Measurements from ENCODE around the gene VPS35L.

Gene VPS35L

GRCh38 chr16:19607616-19608280 lies 52.2 kb downstream of the VPS35L start:
- DNase-seq (ENCODE audit: low read depth, low spot score) = no peak
- no peak overlapping the region for H3K9ac ChIP-seq (ENCODE audit: insufficient read length, low read depth)

DNA sequence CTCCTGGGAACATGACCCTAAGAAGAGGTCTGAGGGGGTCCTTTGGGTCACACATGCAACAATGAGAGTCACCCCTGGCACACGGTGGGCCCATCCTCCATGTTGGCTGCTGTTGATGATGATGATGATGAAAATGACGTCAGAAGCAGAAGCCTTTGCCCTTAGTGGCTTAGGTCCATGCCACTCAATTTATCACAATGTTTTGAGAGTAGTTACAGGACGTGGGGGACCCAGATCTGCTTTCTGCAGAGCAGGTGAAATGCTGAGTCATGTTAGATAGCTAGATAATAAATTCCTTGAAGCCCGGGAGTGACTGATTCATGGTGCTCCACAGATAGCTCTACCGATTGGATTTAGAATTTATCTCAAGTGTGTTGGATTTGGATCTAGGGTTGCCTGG lies 53.9 kb downstream of the VPS35L start:
- no peak for DNase-seq (ENCODE audit: low read depth, low spot score)
- Histone ChIP-seq H3K9me3 (ENCODE audit: insufficient read depth, low read length) (peaks cover 13% of the 10 kb centered on the region), H3K27me3 (ENCODE audit: insufficient read depth, insufficient read length) (no peaks in the 10 kb centered on the region), H3K4me1 (ENCODE audit: insufficient read depth, insufficient read length) (peaks cover 4% of the 10 kb centered on the region), H3K4me3 (ENCODE audit: insufficient read length, low read depth) (no peak overlapping the region), H3K9ac (ENCODE audit: insufficient read length, low read depth) (no peak overlapping the region), H3K36me3 (ENCODE audit: insufficient read depth, insufficient read length, low read length) (peaks cover 41% of the 10 kb centered on the region)
- no peak for TF ChIP-seq YY1 (IDR thresholded peaks at IDR 0.05; ENCODE audit: insufficient read depth, insufficient read length)
- TF ChIP-seq ZNF274 (IDR thresholded peaks at IDR 0.05; ENCODE audit: low read depth, low read length) = no peak
- TF ChIP-seq SUZ12 (IDR thresholded peaks at IDR 0.05; ENCODE audit: extremely low read depth, insufficient read depth, insufficient read length) = no peak

More at GRCh38 chr16:19607616-19608280, 52.2 kb downstream of the VPS35L start:
- Histone ChIP-seq H3K9me3 (ENCODE audit: insufficient read depth, low read length) (peaks cover 13% of the 10 kb centered on the region), H3K4me3 (ENCODE audit: insufficient read length, low read depth) (no peak overlapping the region), H3K36me3 (ENCODE audit: insufficient read depth, insufficient read length, low read length) (peaks cover 44% of the 10 kb centered on the region), H3K4me1 (ENCODE audit: insufficient read depth, insufficient read length) (peaks cover 4% of the 10 kb centered on the region), H3K27me3 (ENCODE audit: insufficient read depth, insufficient read length) (no peaks in the 10 kb centered on the region)
- TF ChIP-seq SUZ12 (IDR thresholded peaks at IDR 0.05; ENCODE audit: extremely low read depth, insufficient read depth, insufficient read length) = no peak
- no peak for TF ChIP-seq ZNF274 (IDR thresholded peaks at IDR 0.05; ENCODE audit: low read depth, low read length)
- no peak for TF ChIP-seq YY1 (IDR thresholded peaks at IDR 0.05; ENCODE audit: insufficient read depth, insufficient read length)

DNA sequence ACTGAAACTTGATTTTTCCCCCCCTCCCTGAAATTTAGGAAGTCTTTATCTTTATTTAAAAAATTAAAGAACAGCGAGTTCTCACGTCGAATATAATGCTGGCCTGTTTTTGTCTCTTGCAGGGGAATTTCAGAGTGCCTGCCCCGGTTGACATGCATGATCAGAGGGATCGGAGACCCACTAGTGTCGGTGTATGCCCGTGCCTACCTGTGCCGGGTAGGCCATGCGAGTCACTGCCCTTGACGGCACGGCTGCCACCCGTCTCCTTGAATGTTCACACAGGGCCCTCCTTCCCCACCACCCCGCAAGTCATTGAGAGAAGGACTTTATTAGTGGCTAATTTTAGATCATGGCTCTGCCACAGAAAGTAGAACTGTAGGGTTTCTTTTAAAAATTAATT lies 54.7 kb downstream of the VPS35L start:
- Histone ChIP-seq H3K4me3 (ENCODE audit: insufficient read length, low read depth) (no peak overlapping the region), H3K27me3 (ENCODE audit: insufficient read depth, insufficient read length) (no peaks in the 10 kb centered on the region), H3K9me3 (ENCODE audit: insufficient read depth, low read length) (peaks cover 11% of the 10 kb centered on the region), H3K9ac (ENCODE audit: insufficient read length, low read depth) (no peak overlapping the region), H3K4me1 (ENCODE audit: insufficient read depth, insufficient read length) (peaks cover 4% of the 10 kb centered on the region), H3K36me3 (ENCODE audit: insufficient read depth, insufficient read length, low read length) (peaks cover 42% of the 10 kb centered on the region)
- DNase-seq (ENCODE audit: low read depth, low spot score) = no peak
- TF ChIP-seq SUZ12 (IDR thresholded peaks at IDR 0.05; ENCODE audit: extremely low read depth, insufficient read depth, insufficient read length) = no peak
- no peak for TF ChIP-seq ZNF274 (IDR thresholded peaks at IDR 0.05; ENCODE audit: low read depth, low read length)
- TF ChIP-seq YY1 (IDR thresholded peaks at IDR 0.05; ENCODE audit: insufficient read depth, insufficient read length) = no peak

DNA sequence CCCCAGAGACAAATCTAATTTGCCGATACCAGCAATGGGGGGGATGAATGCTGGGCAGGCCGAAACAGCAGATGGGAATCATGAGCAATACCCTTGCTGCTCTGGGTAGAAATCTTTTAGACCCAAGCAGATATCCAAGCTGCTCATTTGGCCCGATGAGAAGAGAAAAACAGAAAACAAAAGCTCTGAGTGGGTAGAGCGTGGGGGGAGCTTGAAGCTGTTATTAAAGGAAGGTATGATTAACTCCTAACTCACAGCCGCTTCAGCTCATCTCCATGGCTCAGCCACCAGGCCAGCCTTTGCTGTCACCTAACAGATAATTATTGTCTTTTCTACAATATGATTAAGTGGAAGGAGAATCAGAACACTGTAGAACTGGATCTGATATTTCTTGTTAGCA lies 58.3 kb downstream of the VPS35L start:
- H3K9ac ChIP-seq (ENCODE audit: insufficient read length, low read depth) = no peak overlapping the region
- no peak for DNase-seq (ENCODE audit: low read depth, low spot score)
- H3K4me1 ChIP-seq (ENCODE audit: insufficient read depth, insufficient read length) = no peaks in the 10 kb centered on the region
- no peaks in the 10 kb centered on the region for H3K9me3 ChIP-seq (ENCODE audit: insufficient read depth, low read length)
- peaks cover 49% of the 10 kb centered on the region for H3K36me3 ChIP-seq (ENCODE audit: insufficient read depth, insufficient read length, low read length)
- no peaks in the 10 kb centered on the region for H3K27me3 ChIP-seq (ENCODE audit: insufficient read depth, insufficient read length)
- H3K4me3 ChIP-seq (ENCODE audit: insufficient read length, low read depth) = no peak overlapping the region
- TF ChIP-seq YY1 (IDR thresholded peaks at IDR 0.05; ENCODE audit: insufficient read depth, insufficient read length) = no peak

- H3K36me3 ChIP-seq (ENCODE audit: insufficient read depth, insufficient read length, low read length) = peaks cover 32% of the 10 kb centered on the region
- no peaks in the 10 kb centered on the region for H3K9me3 ChIP-seq (ENCODE audit: insufficient read depth, low read length)
- no peaks in the 10 kb centered on the region for H3K27me3 ChIP-seq (ENCODE audit: insufficient read depth, insufficient read length)
- no peaks in the 10 kb centered on the region for H3K4me1 ChIP-seq (ENCODE audit: insufficient read depth, insufficient read length)
- no peak overlapping the region for H3K4me3 ChIP-seq (ENCODE audit: insufficient read length, low read depth)
- no peak overlapping the region for H3K9ac ChIP-seq (ENCODE audit: insufficient read length, low read depth)
- no peak for DNase-seq (ENCODE audit: low read depth, low spot score)
- TF ChIP-seq YY1 (IDR thresholded peaks at IDR 0.05; ENCODE audit: insufficient read depth, insufficient read length) = no peak
- no peak for TF ChIP-seq ZNF274 (IDR thresholded peaks at IDR 0.05; ENCODE audit: low read depth, low read length)
- TF ChIP-seq SUZ12 (IDR thresholded peaks at IDR 0.05; ENCODE audit: extremely low read depth, insufficient read depth, insufficient read length) = no peak
These were observed 60.7 kb downstream of the VPS35L start for GRCh38 chr16:19616241-19616640.

- Histone ChIP-seq H3K4me3 (ENCODE audit: insufficient read length, low read depth) (no peak overlapping the region), H3K27me3 (ENCODE audit: insufficient read depth, insufficient read length) (no peaks in the 10 kb centered on the region), H3K9me3 (ENCODE audit: insufficient read depth, low read length) (no peaks in the 10 kb centered on the region), H3K36me3 (ENCODE audit: insufficient read depth, insufficient read length, low read length) (peaks cover 24% of the 10 kb centered on the region), H3K9ac (ENCODE audit: insufficient read length, low read depth) (no peak overlapping the region), H3K4me1 (ENCODE audit: insufficient read depth, insufficient read length) (no peaks in the 10 kb centered on the region)
- DNase-seq (ENCODE audit: low read depth, low spot score) = no peak
- TF ChIP-seq ZNF274 (IDR thresholded peaks at IDR 0.05; ENCODE audit: low read depth, low read length) (no peak), YY1 (IDR thresholded peaks at IDR 0.05; ENCODE audit: insufficient read depth, insufficient read length) (no peak), SUZ12 (IDR thresholded peaks at IDR 0.05; ENCODE audit: extremely low read depth, insufficient read depth, insufficient read length) (no peak)
These were observed 63.4 kb downstream of the VPS35L start for GRCh38 chr16:19618876-19619275.

DNA sequence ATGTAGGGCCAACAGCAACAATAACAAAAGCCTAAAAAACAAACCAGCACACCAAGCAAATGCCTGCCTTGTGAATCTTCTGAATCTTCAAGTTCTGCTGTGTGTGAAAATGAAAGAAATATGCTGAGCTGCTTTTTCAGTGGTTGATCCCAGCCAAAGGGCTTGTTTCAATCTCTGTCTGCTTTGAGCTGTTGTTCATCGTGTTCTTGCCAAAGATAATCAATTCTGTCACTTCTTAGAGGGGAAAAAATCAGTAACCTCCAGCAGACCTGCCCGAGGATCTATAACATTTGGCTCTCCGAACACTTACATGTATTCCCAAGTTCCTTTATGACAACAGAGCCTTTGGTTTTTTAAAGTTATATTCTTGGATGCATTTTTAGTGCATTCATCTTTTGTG lies 65.9 kb downstream of the VPS35L start:
- no peak for TF ChIP-seq ZNF274 (IDR thresholded peaks at IDR 0.05; ENCODE audit: low read depth, low read length)
- TF ChIP-seq YY1 (IDR thresholded peaks at IDR 0.05; ENCODE audit: insufficient read depth, insufficient read length) = no peak
- TF ChIP-seq SUZ12 (IDR thresholded peaks at IDR 0.05; ENCODE audit: extremely low read depth, insufficient read depth, insufficient read length) = no peak

More for the DNA sequence above, 65.9 kb downstream of the VPS35L start:
- no peak for DNase-seq (ENCODE audit: low read depth, low spot score)
- Histone ChIP-seq H3K9me3 (ENCODE audit: insufficient read depth, low read length) (no peaks in the 10 kb centered on the region), H3K9ac (ENCODE audit: insufficient read length, low read depth) (no peak overlapping the region), H3K4me3 (ENCODE audit: insufficient read length, low read depth) (no peak overlapping the region), H3K27me3 (ENCODE audit: insufficient read depth, insufficient read length) (no peaks in the 10 kb centered on the region), H3K4me1 (ENCODE audit: insufficient read depth, insufficient read length) (no peaks in the 10 kb centered on the region), H3K36me3 (ENCODE audit: insufficient read depth, insufficient read length, low read length) (peaks cover 14% of the 10 kb centered on the region)
